Activated T-helper 17 cell treated with anti-CD3 and anti-CD28 coated beads, Interleukin-2, amount 50 U/mL, for 72 hours (primary cell): Measurements from ENCODE around the gene UBE4A. TPM values are rescaled to one million over a fixed set of nuclear protein-coding genes. Genes with fewer than 3 reads are reported as not detected.

Experiments used
- ATAC-seq: fragments of 150-1000 bp; cut with Tn5 transposase; replicated peaks from 2 replicates; pipeline ENCODE4 v1.10.0; 2021; ENCODE audit warnings: mild to moderate bottlenecking, moderate library complexity
- H3K27ac Mint-ChIP-seq: one replicate; pipeline ENCODE4 v1.8.0; 2022; ENCODE audit warnings: mixed read lengths
- H3K27me3 Mint-ChIP-seq: one replicate; pipeline ENCODE4 v1.8.0; 2022; ENCODE audit warnings: mixed read lengths
- H3K36me3 Mint-ChIP-seq: one replicate; pipeline ENCODE4 v1.8.0; 2022; ENCODE audit warnings: low read depth, mild to moderate bottlenecking, mixed read lengths
- H3K4me1 Mint-ChIP-seq: one replicate; pipeline ENCODE4 v1.8.0; 2022; ENCODE audit warnings: mixed read lengths
- H3K4me3 Mint-ChIP-seq: one replicate; pipeline ENCODE4 v1.8.0; 2022; ENCODE audit warnings: mild to moderate bottlenecking, mixed read lengths
- H3K9me3 Mint-ChIP-seq: one replicate; pipeline ENCODE4 v1.8.0; 2022; ENCODE audit warnings: mixed read lengths
- total RNA-seq, 2 donors: library from RNA; stranded (reverse); gene quantifications; one replicate each; pipeline ENCODE4 v1.2.3, GENCODE V29; 2022

UBE4A gene
- total RNA-seq, 2 donors from 2014 or later = 40.9 to 48.3 TPM

- Mint-ChIP-seq H3K36me3 (peaks cover 19% of the 10 kb centered on the region), H3K9me3 (no peaks in the 10 kb centered on the region), H3K4me3 (peak overlapping the region; percentile 96), H3K27me3 (no peaks in the 10 kb centered on the region), H3K4me1 (peaks cover 16% of the 10 kb centered on the region), H3K27ac (peak overlapping the region; percentile 28)
- ATAC-seq = no peak
These were observed 74.7 kb downstream of the UBE4A start for GRCh38 chr11:118434123-118434552.

- Mint-ChIP-seq H3K36me3 (peaks cover 25% of the 10 kb centered on the region), H3K9me3 (no peaks in the 10 kb centered on the region), H3K27ac (peak overlapping the region; percentile 28), H3K4me1 (peaks cover 16% of the 10 kb centered on the region), H3K27me3 (no peaks in the 10 kb centered on the region), H3K4me3 (peak overlapping the region; percentile 96)
- ATAC-seq = peak; percentile 8
These were observed 75.3 kb downstream of the UBE4A start for GRCh38 chr11:118434553-118435289.

- peak; percentile 17 for ATAC-seq
- H3K4me1 Mint-ChIP-seq = peaks cover 22% of the 10 kb centered on the region
- no peaks in the 10 kb centered on the region for H3K9me3 Mint-ChIP-seq
- no peaks in the 10 kb centered on the region for H3K27me3 Mint-ChIP-seq
- peak overlapping the region; percentile 28 for H3K27ac Mint-ChIP-seq
- H3K36me3 Mint-ChIP-seq = peaks cover 32% of the 10 kb centered on the region
- peak overlapping the region; percentile 96 for H3K4me3 Mint-ChIP-seq
These were observed 76.0 kb downstream of the UBE4A start for GRCh38 chr11:118435290-118435892.

DNA sequence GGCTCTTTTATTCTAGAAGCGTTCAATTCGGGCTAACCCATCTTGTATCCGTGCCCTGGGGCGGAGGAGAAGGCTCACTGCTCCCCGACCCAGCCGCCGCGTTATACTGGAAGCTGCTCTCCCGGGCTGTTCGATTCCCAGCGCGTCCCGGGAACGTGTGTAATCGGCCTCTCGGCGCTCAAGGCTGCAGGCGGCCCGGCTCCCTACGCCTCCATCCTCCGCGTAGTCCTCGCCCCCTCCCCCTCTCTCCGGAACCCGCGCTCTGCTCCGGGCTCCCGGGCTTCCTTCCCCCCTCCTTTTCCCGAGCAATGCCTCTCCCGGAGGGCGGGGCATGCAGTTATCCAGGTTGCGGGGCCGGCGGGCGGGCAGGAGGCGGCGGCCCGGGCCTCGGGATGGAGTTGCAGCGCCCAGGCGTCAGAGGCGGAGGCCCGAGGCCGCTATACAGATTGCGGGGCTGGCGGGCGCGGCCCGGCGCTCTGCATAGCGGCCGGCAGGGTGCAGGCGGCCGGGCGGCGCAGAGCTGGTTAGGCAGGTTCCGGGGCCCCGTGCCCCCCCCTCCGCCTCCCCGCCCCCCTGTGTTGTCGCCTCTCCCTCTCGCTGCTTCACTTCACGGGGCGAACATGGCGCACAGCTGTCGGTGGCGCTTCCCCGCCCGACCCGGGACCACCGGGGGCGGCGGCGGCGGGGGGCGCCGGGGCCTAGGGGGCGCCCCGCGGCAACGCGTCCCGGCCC lies 76.7 kb downstream of the UBE4A start, which contains the start of gene KMT2A:
Gene KMT2A, plus strand, starts transcription at position 600 of the 732 bp plus-strand sequence. Its CDS starts 21 bp downstream, at position 621.
- Mint-ChIP-seq H3K27me3 (no peaks in the 10 kb centered on the region), H3K4me3 (peak within 1 kb of the TSS; percentile 96), H3K4me1 (peaks cover 25% of the 10 kb centered on the region), H3K27ac (peak within 1 kb of the TSS; percentile 87), H3K36me3 (peaks cover 39% of the 10 kb centered on the region), H3K9me3 (no peaks in the 10 kb centered on the region)
- ATAC-seq = peak; percentile 56

- Mint-ChIP-seq H3K27me3 (no peaks in the 10 kb centered on the region), H3K36me3 (peaks cover 45% of the 10 kb centered on the region), H3K4me3 (peak overlapping the region; percentile 96), H3K4me1 (peaks cover 30% of the 10 kb centered on the region), H3K9me3 (no peaks in the 10 kb centered on the region), H3K27ac (peak overlapping the region; percentile 87)
- peak; percentile 15 for ATAC-seq
These were observed 77.3 kb downstream of the UBE4A start for GRCh38 chr11:118436639-118437207.

DNA sequence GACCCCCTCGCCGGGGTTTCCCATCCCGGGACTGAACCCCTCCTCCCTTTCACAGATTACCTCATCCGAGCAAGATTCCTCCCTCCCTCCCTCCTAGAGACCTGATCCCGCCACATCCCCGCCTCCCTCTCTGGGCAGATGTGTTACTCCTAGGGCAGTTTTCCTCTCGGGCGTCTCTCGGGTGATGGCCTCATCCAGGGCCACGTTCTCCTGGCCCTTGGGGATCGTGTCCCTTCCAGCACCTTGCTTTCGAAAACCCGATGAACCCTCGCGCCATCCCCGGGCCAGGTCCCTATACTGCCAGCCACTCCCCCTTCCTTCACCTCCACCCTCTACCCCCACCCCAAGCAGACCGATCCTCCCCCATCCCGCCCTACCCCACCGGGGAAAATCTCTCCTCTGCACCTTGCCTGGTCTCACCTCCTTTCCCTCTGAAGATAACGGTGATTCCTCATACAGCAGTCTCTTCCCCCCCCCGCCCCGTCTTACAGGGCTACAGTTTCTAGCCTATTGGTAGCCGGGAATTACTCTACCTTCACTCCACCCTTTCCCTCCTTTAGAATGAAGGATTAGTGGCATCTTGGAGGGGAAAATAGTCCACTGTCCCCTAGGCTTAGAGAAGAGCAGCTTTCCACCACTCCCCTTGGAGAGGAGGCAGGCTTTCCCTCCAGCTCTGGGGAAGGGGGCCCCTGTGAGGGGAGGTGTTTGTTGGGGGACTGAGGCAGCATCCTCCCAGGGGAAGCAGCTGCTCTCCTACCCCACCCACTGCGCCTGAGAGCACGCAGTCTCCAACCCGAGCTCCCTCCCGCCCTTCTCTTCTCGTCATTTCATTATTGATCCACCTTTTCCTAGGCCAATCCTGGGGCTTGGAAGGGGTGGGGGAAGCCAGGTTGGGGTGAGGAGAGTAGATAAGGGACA lies 78.1 kb downstream of the UBE4A start:
- Mint-ChIP-seq H3K36me3 (peaks cover 53% of the 10 kb centered on the region), H3K9me3 (no peaks in the 10 kb centered on the region), H3K4me3 (peak overlapping the region; percentile 96), H3K27me3 (no peaks in the 10 kb centered on the region), H3K4me1 (peaks cover 37% of the 10 kb centered on the region), H3K27ac (peak overlapping the region; percentile 87)
- peak; percentile 18 for ATAC-seq

- Mint-ChIP-seq H3K9me3 (no peaks in the 10 kb centered on the region), H3K27ac (peak overlapping the region; percentile 87), H3K4me1 (peaks cover 47% of the 10 kb centered on the region), H3K36me3 (peaks cover 59% of the 10 kb centered on the region), H3K27me3 (no peaks in the 10 kb centered on the region), H3K4me3 (peak overlapping the region; percentile 96)
- peak; percentile 22 for ATAC-seq
These were observed 79.0 kb downstream of the UBE4A start for GRCh38 chr11:118438314-118438931.

GRCh38 chr11:118439646-118440045 lies 80.2 kb downstream of the UBE4A start:
- ATAC-seq = peak; percentile 30
- Mint-ChIP-seq H3K27me3 (no peaks in the 10 kb centered on the region), H3K9me3 (no peaks in the 10 kb centered on the region), H3K4me3 (peak overlapping the region; percentile 96), H3K36me3 (peaks cover 67% of the 10 kb centered on the region), H3K4me1 (peaks cover 47% of the 10 kb centered on the region), H3K27ac (peak overlapping the region; percentile 48)

- H3K4me1 Mint-ChIP-seq = peaks cover 53% of the 10 kb centered on the region
- ATAC-seq = no peak
- H3K27ac Mint-ChIP-seq = peak overlapping the region; percentile 88
- peak overlapping the region; percentile 96 for H3K4me3 Mint-ChIP-seq
- peaks cover 89% of the 10 kb centered on the region for H3K36me3 Mint-ChIP-seq
- no peaks in the 10 kb centered on the region for H3K27me3 Mint-ChIP-seq
- H3K9me3 Mint-ChIP-seq = no peaks in the 10 kb centered on the region
These were observed 82.4 kb downstream of the UBE4A start for GRCh38 chr11:118441770-118442275.

DNA sequence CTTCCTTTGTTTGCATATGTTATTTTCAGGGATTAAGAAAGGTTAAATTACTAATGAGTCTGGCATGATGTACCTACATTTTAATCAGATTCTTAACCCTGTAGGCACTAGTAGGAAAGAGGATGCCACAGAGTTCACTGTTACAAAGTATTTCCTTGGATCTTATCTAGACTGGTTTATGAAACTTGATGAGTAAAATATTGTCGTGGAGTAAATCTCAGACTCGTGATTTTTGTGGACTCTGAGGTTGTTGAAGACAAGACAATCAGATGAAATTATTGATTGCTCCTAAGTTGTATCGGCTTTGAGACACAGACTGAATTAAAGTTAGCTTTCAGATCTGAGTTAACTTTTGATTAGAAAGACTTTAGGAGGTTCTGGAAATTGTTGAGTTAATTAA lies 82.9 kb downstream of the UBE4A start:
- ATAC-seq = peak; percentile 5
- Mint-ChIP-seq H3K4me3 (peak overlapping the region; percentile 96), H3K27ac (peak overlapping the region; percentile 88), H3K4me1 (peaks cover 57% of the 10 kb centered on the region), H3K27me3 (no peaks in the 10 kb centered on the region), H3K9me3 (no peaks in the 10 kb centered on the region), H3K36me3 (peaks cover 90% of the 10 kb centered on the region)

DNA sequence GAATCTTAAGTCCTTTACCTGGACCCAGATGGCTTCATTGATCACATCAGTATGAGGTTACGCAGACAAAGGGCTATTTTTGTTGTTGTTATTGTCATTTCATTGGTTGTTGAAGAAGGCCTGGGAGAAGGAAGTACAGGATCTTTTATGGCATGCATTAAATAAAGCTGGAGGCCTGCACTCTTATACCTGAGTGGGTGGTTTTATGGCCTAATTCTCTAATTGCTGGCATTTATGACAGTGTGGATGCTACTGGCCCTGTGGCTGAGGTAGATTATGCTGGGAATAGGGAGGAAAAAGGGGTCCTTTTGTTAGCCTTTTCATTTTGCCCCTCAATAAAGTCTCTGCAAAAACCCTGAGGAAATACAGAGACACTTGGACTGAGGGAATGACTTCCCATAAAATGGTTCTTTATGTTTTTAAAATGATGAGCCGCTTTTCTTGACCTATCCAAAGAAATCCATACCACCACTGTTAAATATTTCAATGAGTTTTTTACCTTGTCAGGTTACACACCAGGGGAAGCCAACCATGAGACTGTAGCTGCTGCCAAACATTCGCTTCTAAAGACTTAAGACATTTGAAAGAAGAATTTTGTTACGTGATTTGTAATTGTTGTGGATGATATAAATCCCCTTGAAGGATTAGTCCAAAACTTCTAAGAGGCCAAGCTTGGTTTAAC lies 83.6 kb downstream of the UBE4A start:
- Mint-ChIP-seq H3K27me3 (no peaks in the 10 kb centered on the region), H3K9me3 (no peaks in the 10 kb centered on the region), H3K36me3 (peaks cover 90% of the 10 kb centered on the region), H3K4me3 (peak overlapping the region; percentile 96), H3K4me1 (peaks cover 65% of the 10 kb centered on the region), H3K27ac (peak overlapping the region; percentile 88)
- peak; percentile 1 for ATAC-seq

DNA sequence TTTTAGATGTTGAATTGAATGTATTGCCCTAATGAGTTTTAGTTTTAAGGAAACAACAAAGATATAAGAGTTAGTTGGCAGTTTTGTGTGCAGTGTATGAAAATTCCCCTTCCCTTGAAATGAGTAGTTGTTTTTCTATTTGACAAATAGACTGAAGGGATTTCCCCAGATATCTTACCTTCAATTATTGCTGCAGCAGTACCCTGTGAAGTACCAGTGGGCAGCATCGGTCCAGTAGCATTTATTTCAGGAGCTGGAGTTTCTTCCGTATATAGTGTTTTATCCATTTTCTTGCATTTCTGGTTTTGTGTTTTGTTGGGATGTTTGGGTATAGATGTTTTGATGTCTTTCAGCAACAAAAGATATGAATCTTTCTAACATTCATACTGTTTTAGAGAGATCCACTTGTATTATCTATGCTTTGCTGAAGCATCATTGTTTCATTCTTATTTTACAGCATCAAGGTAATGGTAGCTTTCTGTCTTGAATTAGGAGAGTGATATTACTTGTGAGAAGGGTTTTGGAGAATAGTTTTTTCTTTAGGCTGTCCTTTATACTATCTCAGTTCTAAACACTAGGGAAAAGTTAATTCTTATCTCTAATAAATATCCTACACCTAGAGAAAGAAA lies 84.3 kb downstream of the UBE4A start:
- H3K4me3 Mint-ChIP-seq = peak overlapping the region; percentile 96
- no peaks in the 10 kb centered on the region for H3K27me3 Mint-ChIP-seq
- peaks cover 67% of the 10 kb centered on the region for H3K4me1 Mint-ChIP-seq
- ATAC-seq = peak; percentile 70
- peaks cover 92% of the 10 kb centered on the region for H3K36me3 Mint-ChIP-seq
- H3K27ac Mint-ChIP-seq = peak overlapping the region; percentile 88
- H3K9me3 Mint-ChIP-seq = no peaks in the 10 kb centered on the region
